ENCODE results near the gene CCDC137.

- no peak for TF ChIP-seq CTCF (IDR thresholded peaks at IDR 0.05)
- TF ChIP-seq EP300 (IDR thresholded peaks at IDR 0.05) = no peak
Observed at GRCh38 chr17:81635431-81635830, 31.1 kb upstream of the CCDC137 start.
